A673 (cell line): Measurements from ENCODE around the gene ANTKMT. TPM values are rescaled to one million over a fixed set of nuclear protein-coding genes. Genes with fewer than 3 reads are reported as not detected.

Experiments
- BruUV-seq: library from RNA; stranded (reverse); fragments of 400-500 nt; replicated peaks from 2 replicates; lab custom pipeline; 2021; lab: Mats Ljungman, UMichigan
- CTCF ChIA-PET: fragments of 300-600 bp; sonication (Branson Sonifier 250); formaldehyde crosslinking; loops from one replicate; lab custom pipeline; 2022; ENCODE audit warnings: antibody characterized with exemption; lab: Charles Lee
- POLR2A ChIA-PET: fragments of 300-600 bp; sonication (Branson Sonifier 250); formaldehyde crosslinking; loops from one replicate; lab custom pipeline; 2022; ENCODE audit warnings: antibody characterized with exemption; ENCODE audit not compliant: low non-redundant PET; lab: Charles Lee
- DNase-seq: peaks from one replicate; pipeline ENCODE4 v3.0.0-alpha.2; 2015; ENCODE audit warnings: low spot score
- H3K27ac ChIP-seq: fragments of 200-600 bp; sonication (generic); 2 replicates; pipeline ENCODE4 v1.5.1; 2016; ENCODE audit warnings: mixed run types, low read depth, mild to moderate bottlenecking, mixed read lengths, antibody characterized with exemption, low read length; ENCODE audit not compliant: poor library complexity, severe bottlenecking
- H3K27me3 ChIP-seq: fragments of 200-600 bp; sonication (generic); replicated peaks from 2 replicates; pipeline ENCODE4 v1.6.1; 2017; ENCODE audit warnings: mixed run types, low read depth, mild to moderate bottlenecking, mixed read lengths, antibody characterized with exemption, low read length; ENCODE audit not compliant: insufficient read depth, poor library complexity
- H3K36me3 ChIP-seq: fragments of 200-600 bp; sonication (generic); 2 replicates; pipeline ENCODE4 v1.6.1; 2016; ENCODE audit warnings: mixed run types, mild to moderate bottlenecking, mixed read lengths, antibody characterized with exemption, low read length; ENCODE audit not compliant: insufficient read depth, poor library complexity, severe bottlenecking
- H3K4me1 ChIP-seq: fragments of 200-600 bp; sonication (generic); 2 replicates; pipeline ENCODE4 v1.6.1; 2017; ENCODE audit warnings: mixed run types, mild to moderate bottlenecking, mixed read lengths, antibody characterized with exemption, low read length; ENCODE audit not compliant: insufficient read depth, poor library complexity, severe bottlenecking
- H3K4me3 ChIP-seq: fragments of 200-600 bp; sonication (generic); 2 replicates; pipeline ENCODE4 v1.5.1; 2016; ENCODE audit warnings: low read depth, mixed run types, mild to moderate bottlenecking, mixed read lengths, low read length; ENCODE audit not compliant: poor library complexity, severe bottlenecking
- H3K9me3 ChIP-seq: fragments of 200-600 bp; sonication (generic); 2 replicates; pipeline ENCODE4 v1.6.1; 2016; ENCODE audit warnings: mixed run types, low read depth, mild to moderate bottlenecking, mixed read lengths, antibody characterized with exemption, low read length; ENCODE audit not compliant: poor library complexity, severe bottlenecking
- CTCF ChIP-seq: fragments of 300-800, 200-600 bp; sonication (generic); conservative IDR thresholded peaks from 2 replicates; pipeline ENCODE4 v1.5.1; 2017; ENCODE audit warnings: low read depth, mild to moderate bottlenecking, antibody characterized with exemption, low read length, moderate library complexity, mixed read lengths
- EZH2 ChIP-seq: fragments of 200-600 bp; sonication (generic); IDR thresholded peaks from 2 replicates; pipeline ENCODE4 v1.6.1; 2017; ENCODE audit warnings: borderline replicate concordance, low read depth, mild to moderate bottlenecking, mixed read lengths, antibody characterized with exemption, low read length; ENCODE audit not compliant: poor library complexity, severe bottlenecking
- intact Hi-C: fragments of 100-400 bp; cut with micrococcal nuclease; formaldehyde crosslinking; loops from one replicate; pipeline ENCODE4 v1.10.0; 2022; ENCODE audit not compliant: unreplicated experiment
- total RNA-seq: library from RNA; stranded (reverse); gene quantifications from 2 replicates; pipeline ENCODE4 v1.2.3, GENCODE V29; 2021

Gene ANTKMT
- total RNA-seq, 1 experiment from 2014 or later: 21.2 TPM

GRCh38 chr16:716200-716568, 4.8 kb upstream of the ANTKMT start:
- no TSS peak for BruUV-seq
- H3K27ac ChIP-seq: no peak overlapping the region
- CTCF ChIA-PET: interaction anchor here (1.0 kb wide), 1 partner anchor 12 kb away, joined by 5 read pairs; no protein-coding TSS in a partner anchor
- no peak overlapping the region for H3K4me3 ChIP-seq
- no peaks in the 10 kb centered on the region for H3K9me3 ChIP-seq
- POLR2A ChIA-PET: no interaction called here
- no peak for DNase-seq
- TF ChIP-seq EZH2 (no peak), CTCF (no peak)
- H3K4me1 ChIP-seq: peaks cover 8% of the 10 kb centered on the region
- H3K36me3 ChIP-seq: no peaks in the 10 kb centered on the region
- intact Hi-C loops: loop anchor here (10.0 kb wide), 1 partner anchor 339 kb away; no protein-coding TSS in a partner anchor
- peaks cover 31% of the 10 kb centered on the region for H3K27me3 ChIP-seq

- no peaks in the 10 kb centered on the region for H3K36me3 ChIP-seq
- BruUV-seq: no TSS peak
- peaks cover 31% of the 10 kb centered on the region for H3K27me3 ChIP-seq
- H3K4me1 ChIP-seq: peaks cover 8% of the 10 kb centered on the region
- ChIA-PET CTCF (interaction anchor here (0.6 kb wide), 1 partner anchor 29 kb away, joined by 3 read pairs; no protein-coding TSS in a partner anchor), POLR2A (no interaction called here)
- intact Hi-C loops: loop anchor here (10.0 kb wide), 1 partner anchor 338 kb away; no protein-coding TSS in a partner anchor
- no peak for DNase-seq
- no peak overlapping the region for H3K4me3 ChIP-seq
- no peak overlapping the region for H3K27ac ChIP-seq
- TF ChIP-seq EZH2 (no peak), CTCF (no peak)
- no peaks in the 10 kb centered on the region for H3K9me3 ChIP-seq
Observed at GRCh38 chr16:716768-717325, 4.1 kb upstream of the ANTKMT start.

- peaks cover 8% of the 10 kb centered on the region for H3K4me1 ChIP-seq
- no TSS peak for BruUV-seq
- intact Hi-C loops: loop anchor here (10.0 kb wide), 1 partner anchor 337 kb away; no protein-coding TSS in a partner anchor
- no peaks in the 10 kb centered on the region for H3K9me3 ChIP-seq
- POLR2A ChIA-PET: no interaction called here
- H3K4me3 ChIP-seq: no peak overlapping the region
- H3K36me3 ChIP-seq: no peaks in the 10 kb centered on the region
- peaks cover 31% of the 10 kb centered on the region for H3K27me3 ChIP-seq
- no peak overlapping the region for H3K27ac ChIP-seq
- CTCF ChIA-PET: interaction anchor here (0.6 kb wide), 2 partner anchors 10 to 28 kb away, joined by 3 read pairs; no protein-coding TSS in a partner anchor
- no peak for DNase-seq
- TF ChIP-seq EZH2 (no peak), CTCF (no peak)
Observed at GRCh38 chr16:717450-718245, 3.3 kb upstream of the ANTKMT start.
